ENCODE results near the gene CCDC172. TPM values are rescaled to one million over a fixed set of nuclear protein-coding genes. Genes with fewer than 3 reads are reported as not detected.

Gene CCDC172
- total RNA-seq, 1 donor from 2014 or later, result not detected

GRCh38 chr10:116402858-116403257, 78.6 kb downstream of the CCDC172 start:
- TF ChIP-seq CTCF (IDR thresholded peaks at IDR 0.05; ENCODE audit: insufficient read depth, low read length, poor library complexity, severe bottlenecking), result no peak
- Histone ChIP-seq H3K36me3 (ENCODE audit: control insufficient read depth, insufficient read depth, low read length) (no peaks in the 10 kb centered on the region), H3K4me3 (ENCODE audit: low read depth, low read length) (no peak overlapping the region), H3K27me3 (ENCODE audit: control insufficient read depth, insufficient read depth, low read length) (no peaks in the 10 kb centered on the region)
- no peak for DNase-seq (ENCODE audit: low read depth)

GRCh38 chr10:116403740-116404250, 79.5 kb downstream of the CCDC172 start:
- no peak for DNase-seq (ENCODE audit: low read depth)
- Histone ChIP-seq H3K4me3 (ENCODE audit: low read depth, low read length) (no peak overlapping the region), H3K36me3 (ENCODE audit: control insufficient read depth, insufficient read depth, low read length) (no peaks in the 10 kb centered on the region), H3K27me3 (ENCODE audit: control insufficient read depth, insufficient read depth, low read length) (no peaks in the 10 kb centered on the region)
- TF ChIP-seq CTCF (IDR thresholded peaks at IDR 0.05; ENCODE audit: insufficient read depth, low read length, poor library complexity, severe bottlenecking), result no peak

- TF ChIP-seq CTCF (IDR thresholded peaks at IDR 0.05; ENCODE audit: insufficient read depth, low read length, poor library complexity, severe bottlenecking), result no peak
Observed at GRCh38 chr10:116408719-116409118, 84.5 kb downstream of the CCDC172 start.

GRCh38 chr10:116410351-116410750, 86.1 kb downstream of the CCDC172 start:
- Histone ChIP-seq H3K27me3 (ENCODE audit: control insufficient read depth, insufficient read depth, low read length) (no peaks in the 10 kb centered on the region), H3K4me3 (ENCODE audit: low read depth, low read length) (no peak overlapping the region), H3K36me3 (ENCODE audit: control insufficient read depth, insufficient read depth, low read length) (no peaks in the 10 kb centered on the region)
- no peak for TF ChIP-seq CTCF (IDR thresholded peaks at IDR 0.05; ENCODE audit: insufficient read depth, low read length, poor library complexity, severe bottlenecking)
- no peak for DNase-seq (ENCODE audit: low read depth)

More at GRCh38 chr10:116408719-116409118, 84.5 kb downstream of the CCDC172 start:
- no peak for DNase-seq (ENCODE audit: low read depth)
- Histone ChIP-seq H3K4me3 (ENCODE audit: low read depth, low read length) (no peak overlapping the region), H3K36me3 (ENCODE audit: control insufficient read depth, insufficient read depth, low read length) (no peaks in the 10 kb centered on the region), H3K27me3 (ENCODE audit: control insufficient read depth, insufficient read depth, low read length) (no peaks in the 10 kb centered on the region)

- H3K27me3 ChIP-seq (ENCODE audit: control insufficient read depth, insufficient read depth, low read length), result no peaks in the 10 kb centered on the region
- TF ChIP-seq CTCF (IDR thresholded peaks at IDR 0.05; ENCODE audit: insufficient read depth, low read length, poor library complexity, severe bottlenecking), result no peak
- H3K4me3 ChIP-seq (ENCODE audit: low read depth, low read length), result no peak overlapping the region
- H3K36me3 ChIP-seq (ENCODE audit: control insufficient read depth, insufficient read depth, low read length), result no peaks in the 10 kb centered on the region
- DNase-seq (ENCODE audit: low read depth), result no peak
Observed at GRCh38 chr10:116417821-116418220, 93.6 kb downstream of the CCDC172 start.

- no peak for DNase-seq (ENCODE audit: low read depth)
- H3K36me3 ChIP-seq (ENCODE audit: control insufficient read depth, insufficient read depth, low read length), result no peaks in the 10 kb centered on the region
- TF ChIP-seq CTCF (IDR thresholded peaks at IDR 0.05; ENCODE audit: insufficient read depth, low read length, poor library complexity, severe bottlenecking), result no peak
- no peaks in the 10 kb centered on the region for H3K27me3 ChIP-seq (ENCODE audit: control insufficient read depth, insufficient read depth, low read length)
- no peak overlapping the region for H3K4me3 ChIP-seq (ENCODE audit: low read depth, low read length)
Observed at GRCh38 chr10:116418389-116418788, 94.1 kb downstream of the CCDC172 start.
